Kidney tubule cell (primary cell): ENCODE data around the gene JCAD.
"Not testable (repeated sequence)": the region's sequence is repeated elsewhere in the genome, so short reads cannot be mapped to it uniquely, and the experiment has no call there.

Source experiments
- DNase-seq: peaks from one replicate; pipeline ENCODE4 v3.0.0-alpha.2; 2018; ENCODE audit warnings: low spot score

The JCAD gene

DNA sequence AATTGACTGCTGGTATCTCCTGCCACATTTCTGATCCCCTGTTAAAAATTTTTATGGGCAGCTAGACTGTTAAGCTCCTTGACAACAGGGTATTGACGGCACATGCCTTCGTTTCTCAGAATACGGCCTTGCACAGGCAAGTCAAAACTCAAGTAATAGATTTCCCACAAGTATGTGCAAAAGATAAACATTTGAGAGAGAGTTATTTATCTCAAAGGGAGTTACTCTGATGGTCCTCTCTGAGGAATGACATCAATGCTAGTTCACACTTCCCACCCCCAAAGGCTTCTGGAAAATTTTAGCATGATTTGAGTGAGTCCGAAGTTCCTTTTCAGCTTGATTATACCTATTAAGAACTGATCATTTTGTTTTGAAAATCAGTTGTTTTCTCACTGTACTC, 71.9 kb downstream of the JCAD start:
- DNase-seq: no peak

DNA sequence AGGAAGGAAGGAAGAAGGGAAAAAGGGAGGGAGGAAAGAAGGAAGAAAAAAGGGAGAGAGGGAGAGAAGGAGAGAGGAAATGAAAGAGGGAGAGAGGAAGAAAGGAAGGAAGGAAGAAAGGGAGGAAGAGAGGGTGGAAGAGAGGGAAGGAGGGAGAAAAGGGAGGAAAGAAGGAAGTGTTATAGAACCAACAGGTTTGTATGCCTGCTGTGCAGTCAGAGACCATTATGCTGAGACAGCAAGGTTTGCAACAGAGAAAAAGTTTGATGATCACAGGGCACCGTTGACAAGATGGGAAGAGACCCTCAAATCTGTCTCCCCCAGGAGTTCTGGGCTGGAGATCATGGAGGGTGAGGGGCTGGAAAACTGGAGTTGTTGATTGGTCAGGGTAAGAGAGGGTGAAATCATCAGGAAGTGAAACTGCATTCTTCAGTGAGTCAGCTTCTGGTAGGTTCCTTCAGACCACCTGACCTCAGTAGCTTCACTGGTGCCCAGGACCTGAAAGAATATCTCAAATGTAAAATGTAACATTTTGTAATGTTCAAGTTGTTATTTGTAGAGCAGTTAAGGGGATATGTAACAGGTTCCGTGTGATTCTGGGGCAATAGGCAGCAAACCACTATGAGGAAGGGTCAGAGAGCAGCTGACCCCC, 76.3 kb downstream of the JCAD start:
- DNase-seq: peak; percentile 10

DNA sequence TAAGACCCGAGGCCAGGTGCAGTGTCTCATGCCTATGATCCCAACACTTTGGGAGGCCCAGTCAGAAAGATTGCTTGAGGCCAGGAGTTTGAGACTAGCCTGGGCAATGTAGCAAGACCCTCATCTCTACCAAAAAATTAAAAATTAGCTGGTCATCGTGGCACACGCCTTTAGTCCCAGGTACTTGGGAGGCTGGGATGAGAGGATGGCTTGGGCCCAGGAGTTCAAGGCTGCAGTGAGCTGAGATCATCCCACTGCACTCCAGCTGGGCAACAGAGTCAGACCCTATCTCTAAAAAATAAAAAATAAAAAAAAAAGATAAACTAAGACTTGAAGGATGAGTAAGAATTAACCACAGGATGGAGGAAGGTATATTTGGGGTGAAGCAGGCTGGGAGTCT, 77.9 kb downstream of the JCAD start:
- DNase-seq: no peak

DNA sequence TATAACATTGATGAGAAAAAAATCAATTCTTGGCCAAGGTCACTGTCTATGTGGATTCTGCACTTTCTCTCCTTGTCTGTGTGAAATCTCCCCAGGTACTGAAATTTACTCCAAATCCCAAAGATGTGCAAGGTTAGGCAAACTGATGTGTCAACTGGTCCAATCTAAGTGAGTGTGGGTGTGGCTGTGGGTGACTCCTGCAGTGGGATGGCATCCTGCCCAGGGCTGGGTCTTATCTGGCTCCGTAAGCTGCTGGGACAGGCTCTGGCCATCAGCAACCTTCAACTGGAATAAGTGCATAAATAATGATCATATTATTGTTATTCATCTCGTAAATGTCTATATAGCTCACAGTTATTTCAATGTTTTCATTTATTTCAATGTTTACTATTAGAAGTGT, 79.3 kb downstream of the JCAD start:
- DNase-seq: no peak

DNA sequence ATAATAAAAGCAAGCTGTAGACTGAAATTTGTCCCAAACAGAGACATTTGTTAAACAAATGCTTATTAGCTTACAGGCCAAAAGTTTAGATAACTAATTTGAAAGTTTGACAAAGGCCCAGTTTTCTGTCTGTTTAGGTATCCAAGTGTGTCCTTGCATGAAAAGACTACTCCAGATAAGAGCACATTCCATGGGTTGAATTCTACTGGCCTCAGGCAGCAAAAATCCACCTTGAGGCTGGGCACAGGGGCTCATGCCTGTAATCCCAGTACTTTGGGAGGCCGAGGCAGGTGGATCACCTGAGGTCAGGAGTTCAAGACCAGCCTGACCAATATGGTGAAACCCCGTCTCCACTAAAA, 80.0 kb downstream of the JCAD start:
- not testable (repeated sequence) for DNase-seq

DNA sequence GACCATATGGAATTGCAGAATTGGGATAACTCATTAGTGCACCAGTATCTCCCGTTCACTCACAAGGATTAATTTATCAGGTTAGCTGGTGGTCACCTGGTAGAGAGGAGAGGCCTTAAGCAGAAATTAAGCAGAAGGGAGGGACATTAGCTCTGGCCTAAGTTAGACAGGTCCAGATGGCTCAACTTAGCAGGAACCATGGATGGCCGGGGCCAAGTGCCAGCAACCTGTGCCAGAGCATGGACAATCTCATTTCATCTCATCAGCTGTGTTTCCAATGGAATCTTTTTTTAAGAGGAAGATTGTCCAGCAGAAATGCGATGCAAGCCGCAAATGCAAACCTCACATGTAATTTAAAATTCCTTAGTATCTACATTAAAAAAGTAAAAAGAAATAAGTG, 82.2 kb downstream of the JCAD start:
- DNase-seq: no peak

DNA sequence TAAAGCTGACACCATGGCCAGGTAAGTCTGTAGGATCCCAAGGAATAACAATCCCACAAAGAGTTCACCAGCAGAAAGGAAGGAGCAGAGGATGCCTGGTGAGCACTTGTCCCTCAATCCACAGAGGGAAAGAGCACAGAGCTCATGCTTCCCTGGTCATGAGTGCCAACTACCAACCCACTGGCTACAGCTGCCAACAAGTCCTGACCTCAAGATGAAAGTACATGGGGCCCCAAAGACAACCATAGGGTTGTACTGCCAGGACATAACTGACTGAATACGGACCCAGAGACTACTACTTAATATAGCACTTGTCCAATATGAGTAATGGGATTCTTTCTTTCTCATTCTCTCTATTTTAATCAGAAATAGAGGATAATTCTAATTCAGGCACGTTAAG, 83.3 kb downstream of the JCAD start:
- no peak for DNase-seq

DNA sequence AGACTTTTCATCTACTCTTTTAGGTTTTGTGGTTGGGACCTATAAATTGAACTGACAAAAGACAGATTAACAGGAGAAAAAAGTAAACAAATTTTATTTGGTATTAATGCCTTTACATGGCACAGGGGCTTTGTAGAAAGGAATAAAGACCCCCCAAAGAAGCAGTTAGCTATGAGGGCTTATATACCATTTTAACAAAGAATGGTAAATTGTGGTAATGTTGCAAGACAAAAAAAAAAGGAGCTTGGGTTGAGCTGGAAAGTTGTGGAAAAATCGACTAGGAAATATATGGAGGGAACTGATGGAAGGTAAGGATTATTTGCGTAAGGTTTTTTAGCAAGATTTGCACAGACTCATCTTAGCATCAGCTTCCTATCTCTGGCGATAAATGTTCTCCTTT, 84.6 kb downstream of the JCAD start:
- no peak for DNase-seq

DNA sequence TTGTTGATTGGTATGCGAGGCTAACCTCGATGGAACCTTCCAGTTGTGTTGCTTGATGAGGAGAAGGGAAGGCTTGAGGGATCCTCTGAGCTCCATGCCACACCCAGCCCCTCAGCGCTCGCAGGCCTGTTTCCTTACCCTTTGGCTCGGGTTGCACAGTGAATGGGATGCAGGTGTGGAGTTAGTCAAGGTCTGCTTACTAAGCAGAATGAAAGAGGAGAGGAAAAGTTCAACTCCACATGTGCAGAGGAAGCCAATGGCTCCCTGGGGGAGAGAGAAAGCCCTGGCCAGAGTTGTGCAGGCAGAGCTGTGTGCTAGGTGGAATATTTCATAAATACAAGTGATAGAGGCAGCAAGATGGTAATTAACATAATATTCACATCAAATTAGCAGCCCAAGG, 85.5 kb downstream of the JCAD start:
- DNase-seq: no peak

DNA sequence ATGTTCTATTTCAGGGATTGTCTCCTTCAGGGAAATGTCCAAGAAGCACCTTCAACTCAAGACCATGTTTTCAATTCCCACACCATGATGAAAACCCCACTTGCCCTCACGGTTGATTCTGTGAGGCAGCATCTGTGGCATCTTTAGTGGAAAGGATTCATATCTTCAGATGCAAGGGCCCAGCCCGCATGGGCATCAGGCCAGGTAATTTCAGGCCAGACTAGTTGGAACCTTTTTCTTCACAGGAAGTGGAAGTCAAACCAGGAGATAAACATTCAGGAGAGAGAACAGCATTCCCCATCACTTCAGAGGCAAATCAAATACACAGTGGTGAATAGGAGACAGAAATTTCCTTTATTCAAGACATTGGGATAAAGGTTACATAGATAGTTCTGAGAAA, 88.8 kb downstream of the JCAD start:
- no peak for DNase-seq

DNA sequence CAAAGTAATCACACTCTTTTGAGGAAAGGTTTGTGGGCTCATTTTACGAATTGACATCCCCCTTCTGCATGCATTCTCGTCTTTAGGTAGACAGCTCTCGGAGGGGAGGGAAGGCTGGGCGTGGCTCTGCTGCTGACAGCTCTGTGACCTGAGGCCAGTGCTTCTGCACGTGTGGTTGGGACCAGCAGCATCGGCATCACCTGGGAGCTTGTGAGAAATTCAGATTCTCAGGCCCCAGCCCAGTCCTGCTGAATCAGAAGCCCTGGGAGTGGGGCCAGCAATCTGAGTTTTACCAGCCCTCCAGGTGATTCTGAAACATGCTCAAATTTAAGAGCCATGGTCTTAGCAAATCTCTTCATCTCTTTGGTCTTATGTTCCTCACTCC, 89.4 kb downstream of the JCAD start:
- DNase-seq: no peak

DNA sequence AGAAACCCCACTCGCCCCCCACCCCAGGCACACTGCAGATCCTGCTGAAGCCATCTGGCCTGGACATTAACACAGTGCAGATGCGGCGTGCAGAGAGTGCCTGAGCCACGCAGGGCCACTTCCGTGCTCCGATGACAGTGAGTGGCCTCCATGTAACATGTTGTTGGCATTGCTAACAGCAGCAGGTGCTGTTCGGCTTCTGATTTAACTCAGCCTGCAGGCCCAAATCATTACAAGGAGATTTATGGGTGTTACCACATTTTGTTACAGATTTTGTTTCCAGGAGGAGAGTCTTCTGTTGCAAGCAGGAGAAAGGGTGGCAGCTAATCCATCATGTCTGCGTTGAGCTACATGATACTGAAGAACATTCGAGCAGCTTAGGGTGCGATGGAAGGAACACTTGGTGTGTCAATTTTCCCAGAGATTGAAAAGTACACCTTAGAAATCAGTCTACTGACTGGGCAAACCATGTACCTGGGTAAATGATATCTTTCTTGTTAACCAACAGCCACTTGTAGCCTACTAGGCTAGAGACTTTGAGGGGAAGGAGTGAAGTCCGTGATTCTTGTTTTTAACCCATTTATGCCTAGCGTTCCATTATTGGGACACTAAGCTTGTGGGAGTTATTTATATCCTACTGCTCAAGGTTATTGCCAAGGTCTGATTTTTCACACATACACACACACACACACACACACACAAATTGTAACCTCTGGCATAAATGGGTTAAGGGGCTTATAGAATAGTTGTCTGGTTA, 90.0 kb downstream of the JCAD start:
- no peak for DNase-seq

DNA sequence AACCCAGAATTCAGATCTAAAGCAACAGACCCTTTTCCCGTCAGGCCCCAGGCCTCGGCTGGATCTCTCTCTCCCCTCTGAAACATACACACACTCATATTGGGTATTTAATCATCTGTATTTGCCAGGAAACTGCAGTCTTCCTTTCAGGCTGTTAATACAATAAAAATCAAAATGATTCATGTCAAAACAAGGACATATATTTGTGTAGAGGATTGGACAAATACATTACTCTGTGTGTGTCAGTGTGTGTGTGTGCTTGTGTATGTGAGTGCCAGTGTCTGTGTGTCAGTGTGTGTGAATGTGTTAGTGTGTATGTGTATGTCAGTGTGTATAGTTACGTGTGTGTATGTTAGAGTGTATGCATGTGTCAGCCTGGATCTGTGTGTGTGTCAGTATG, 90.8 kb downstream of the JCAD start:
- no peak for DNase-seq

DNA sequence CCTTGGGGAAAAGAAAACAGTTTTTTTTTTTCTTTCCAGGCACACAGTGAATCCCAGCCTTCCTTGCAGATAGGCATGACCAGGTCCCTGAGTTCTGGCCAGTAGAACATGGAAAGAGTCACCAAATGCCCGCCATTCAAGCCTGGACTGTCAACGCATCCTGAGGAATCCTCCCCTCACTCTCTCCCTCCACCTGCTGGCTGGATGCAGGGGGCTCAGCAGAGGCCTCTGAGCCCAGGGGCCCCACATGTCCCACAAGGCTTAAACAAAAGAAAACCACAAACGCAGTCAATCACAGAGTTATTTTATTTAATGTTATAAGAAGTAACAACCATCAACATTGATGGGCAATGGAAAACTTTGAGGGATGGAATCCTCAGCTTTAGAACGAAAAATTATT, 93.1 kb downstream of the JCAD start:
- no peak for DNase-seq
